H1 (cell line): ENCODE results near the gene RNU1-4.
"Not testable (repeated sequence)": the region's sequence is repeated elsewhere in the genome, so short reads cannot be mapped to it uniquely, and the experiment has no call there.

Source experiments
- CBX5 ChIP-seq: fragments of 300-800, 300-1000 bp; sonication (generic); IDR thresholded peaks from 2 replicates; pipeline ENCODE4 v1.7.1; 2016; ENCODE audit warnings: antibody characterized with exemption, low read length, low read depth
- CREB1 ChIP-seq: IDR thresholded peaks from 2 replicates; pipeline ENCODE4 v1.6.1; 2012; ENCODE audit warnings: inconsistent platforms
- JUN ChIP-seq: IDR thresholded peaks from 2 replicates; pipeline ENCODE4 v1.6.1; 2011; ENCODE audit warnings: low read depth, mild to moderate bottlenecking, improper control_type of control experiment, low read length
- SIN3A ChIP-seq, 2 experiments: IDR thresholded peaks in 1 of 2; conservative IDR thresholded peaks in 1 of 2; 2 replicates each; pipeline ENCODE4 v1.6.1; 2011 to 2012; ENCODE audit warnings: low read length in 2 of 2, improper control_type of control experiment in 1 of 2, low read depth in 1 of 2, mild to moderate bottlenecking in 1 of 2
- SP2 ChIP-seq: IDR thresholded peaks from 2 replicates; pipeline ENCODE4 v1.6.1; 2012; ENCODE audit warnings: mild to moderate bottlenecking, low read length, inconsistent platforms
- TAF1 ChIP-seq: IDR thresholded peaks from 2 replicates; pipeline ENCODE4 v1.6.1; 2011; ENCODE audit warnings: mild to moderate bottlenecking, low read depth, low read length
- TEAD4 ChIP-seq: IDR thresholded peaks from 2 replicates; pipeline ENCODE4 v1.6.1; 2012; ENCODE audit warnings: low read depth, low read length, inconsistent platforms, mixed read lengths
- TF ChIP-seq, protein P1 (sequence below), 3 experiments: IDR thresholded peaks; 1 replicate in 2 of 3; 2 replicates in 1 of 3; pipeline versions ENCODE4 v1.5.1 to v1.6.1; 2011; ENCODE audit warnings: low read length in 3 of 3, mild to moderate bottlenecking in 3 of 3, inconsistent platforms in 2 of 3, low read depth in 1 of 3, moderate library complexity in 1 of 3; ENCODE audit not compliant: insufficient read depth in 1 of 3; ENCODE audit errors: control extremely low read depth in 1 of 3

DNA sequence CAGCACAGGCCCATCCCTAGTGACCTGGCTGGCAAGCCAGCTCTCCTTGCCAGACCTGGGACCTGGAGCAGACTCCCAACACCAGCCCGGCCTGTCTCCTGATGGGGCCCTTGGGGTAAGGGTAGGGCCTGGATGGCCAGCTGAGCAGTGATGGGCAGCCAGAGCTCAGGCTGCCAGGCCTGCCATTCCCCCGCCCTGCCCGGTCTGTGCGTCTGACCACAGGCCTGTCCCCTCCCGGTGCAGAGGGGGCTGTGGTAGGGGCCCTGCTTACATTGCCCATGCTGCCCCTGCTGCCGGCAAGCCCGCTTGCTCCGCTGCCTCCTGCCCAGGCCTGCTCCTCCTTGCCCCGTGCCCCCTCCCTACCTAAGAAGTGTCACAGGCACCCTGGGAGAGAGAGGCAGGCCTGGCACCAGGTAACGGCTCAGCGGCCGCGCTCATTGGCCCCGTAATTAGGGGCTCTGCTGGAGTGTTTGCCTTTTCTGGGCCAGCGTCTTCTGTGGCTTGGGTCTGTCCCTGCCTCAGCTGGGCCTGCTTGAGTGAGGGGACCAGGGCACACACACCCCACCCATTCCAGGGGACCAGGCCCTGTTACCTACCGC lies 35.7 kb upstream of the RNU1-4 start:
- TF ChIP-seq, protein P1, sequence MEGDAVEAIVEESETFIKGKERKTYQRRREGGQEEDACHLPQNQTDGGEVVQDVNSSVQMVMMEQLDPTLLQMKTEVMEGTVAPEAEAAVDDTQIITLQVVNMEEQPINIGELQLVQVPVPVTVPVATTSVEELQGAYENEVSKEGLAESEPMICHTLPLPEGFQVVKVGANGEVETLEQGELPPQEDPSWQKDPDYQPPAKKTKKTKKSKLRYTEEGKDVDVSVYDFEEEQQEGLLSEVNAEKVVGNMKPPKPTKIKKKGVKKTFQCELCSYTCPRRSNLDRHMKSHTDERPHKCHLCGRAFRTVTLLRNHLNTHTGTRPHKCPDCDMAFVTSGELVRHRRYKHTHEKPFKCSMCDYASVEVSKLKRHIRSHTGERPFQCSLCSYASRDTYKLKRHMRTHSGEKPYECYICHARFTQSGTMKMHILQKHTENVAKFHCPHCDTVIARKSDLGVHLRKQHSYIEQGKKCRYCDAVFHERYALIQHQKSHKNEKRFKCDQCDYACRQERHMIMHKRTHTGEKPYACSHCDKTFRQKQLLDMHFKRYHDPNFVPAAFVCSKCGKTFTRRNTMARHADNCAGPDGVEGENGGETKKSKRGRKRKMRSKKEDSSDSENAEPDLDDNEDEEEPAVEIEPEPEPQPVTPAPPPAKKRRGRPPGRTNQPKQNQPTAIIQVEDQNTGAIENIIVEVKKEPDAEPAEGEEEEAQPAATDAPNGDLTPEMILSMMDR (IDR thresholded peaks at IDR 0.05; ENCODE audit: control extremely low read depth in 1 of 3, insufficient read depth in 1 of 3, low read depth in 1 of 3, low read length in 3 of 3): not testable (repeated sequence)
- TF ChIP-seq CREB1; SP2; JUN; CBX5; TEAD4; TAF1; SIN3A (conservative IDR thresholded peaks at IDR 0.05 in 1 of 2, IDR thresholded peaks at IDR 0.05 in 1 of 2; ENCODE audit: low read depth in 1 of 2, low read length in 2 of 2): not testable (repeated sequence)
